ENCODE results near the gene NDUFS7. TPM values are rescaled to one million over a fixed set of nuclear protein-coding genes. Genes with fewer than 3 reads are reported as not detected.

The NDUFS7 gene
- total RNA-seq, 1 donor: 46.0 TPM

- Histone ChIP-seq H3K79me2 (ENCODE audit: insufficient read depth, low read length) (peaks cover 15% of the 10 kb centered on the region), H3K27ac (ENCODE audit: low read depth, low read length) (no peak overlapping the region), H3K36me3 (ENCODE audit: insufficient read depth, low read length) (peaks cover 23% of the 10 kb centered on the region), H3K27me3 (ENCODE audit: insufficient read depth, low read length) (no peaks in the 10 kb centered on the region), H3K4me3 (ENCODE audit: insufficient read depth, low read length) (peak overlapping the region; percentile 90), H2AFZ (ENCODE audit: low read length) (no peak overlapping the region), H3K9me3 (ENCODE audit: low read depth, low read length) (no peaks in the 10 kb centered on the region), H3K4me1 (ENCODE audit: insufficient read depth, low read length) (peaks cover 23% of the 10 kb centered on the region), H4K20me1 (ENCODE audit: insufficient read depth, low read length) (no peaks in the 10 kb centered on the region), H3K4me2 (ENCODE audit: insufficient read depth, low read length) (peak overlapping the region; percentile 91)
- TF ChIP-seq CTCF (IDR thresholded peaks at IDR 0.05; ENCODE audit: extremely low read depth, low read depth, low read length): no peak
- no peak for DNase-seq (ENCODE audit: insufficient read length, low spot score, missing footprints)
These were observed 27.2 kb upstream of the NDUFS7 start for GRCh38 chr19:1356508-1356865.

- Histone ChIP-seq H3K27me3 (ENCODE audit: insufficient read depth, low read length) (no peaks in the 10 kb centered on the region), H3K4me3 (ENCODE audit: insufficient read depth, low read length) (no peak overlapping the region), H3K36me3 (ENCODE audit: insufficient read depth, low read length) (peaks cover 28% of the 10 kb centered on the region), H3K4me1 (ENCODE audit: insufficient read depth, low read length) (peaks cover 32% of the 10 kb centered on the region), H3K9me3 (ENCODE audit: low read depth, low read length) (no peaks in the 10 kb centered on the region), H3K79me2 (ENCODE audit: insufficient read depth, low read length) (peaks cover 21% of the 10 kb centered on the region), H2AFZ (ENCODE audit: low read length) (no peak overlapping the region), H3K4me2 (ENCODE audit: insufficient read depth, low read length) (no peak overlapping the region), H4K20me1 (ENCODE audit: insufficient read depth, low read length) (no peaks in the 10 kb centered on the region), H3K27ac (ENCODE audit: low read depth, low read length) (no peak overlapping the region)
- no peak for DNase-seq (ENCODE audit: insufficient read length, low spot score, missing footprints)
- TF ChIP-seq CTCF (IDR thresholded peaks at IDR 0.05; ENCODE audit: extremely low read depth, low read depth, low read length): no peak
These were observed 26.1 kb upstream of the NDUFS7 start for GRCh38 chr19:1357531-1358109.

- peak; percentile 84 for DNase-seq (ENCODE audit: insufficient read length, low spot score, missing footprints)
- Histone ChIP-seq H2AFZ (ENCODE audit: low read length) (peak overlapping the region; percentile 56), H3K27ac (ENCODE audit: low read depth, low read length) (peak overlapping the region; percentile 85), H3K36me3 (ENCODE audit: insufficient read depth, low read length) (peaks cover 46% of the 10 kb centered on the region), H3K4me1 (ENCODE audit: insufficient read depth, low read length) (peaks cover 32% of the 10 kb centered on the region), H3K9me3 (ENCODE audit: low read depth, low read length) (no peaks in the 10 kb centered on the region), H3K4me3 (ENCODE audit: insufficient read depth, low read length) (peak overlapping the region; percentile 64), H3K27me3 (ENCODE audit: insufficient read depth, low read length) (no peaks in the 10 kb centered on the region), H3K4me2 (ENCODE audit: insufficient read depth, low read length) (peak overlapping the region; percentile 81), H3K79me2 (ENCODE audit: insufficient read depth, low read length) (peaks cover 32% of the 10 kb centered on the region), H4K20me1 (ENCODE audit: insufficient read depth, low read length) (no peaks in the 10 kb centered on the region)
- no peak for TF ChIP-seq CTCF (IDR thresholded peaks at IDR 0.05; ENCODE audit: extremely low read depth, low read depth, low read length)
These were observed 23.4 kb upstream of the NDUFS7 start for GRCh38 chr19:1360126-1360817.

- Histone ChIP-seq H3K4me3 (ENCODE audit: insufficient read depth, low read length) (peak overlapping the region; percentile 64), H3K4me1 (ENCODE audit: insufficient read depth, low read length) (peaks cover 29% of the 10 kb centered on the region), H3K27ac (ENCODE audit: low read depth, low read length) (peak overlapping the region; percentile 85), H3K79me2 (ENCODE audit: insufficient read depth, low read length) (peaks cover 29% of the 10 kb centered on the region), H3K4me2 (ENCODE audit: insufficient read depth, low read length) (peak overlapping the region; percentile 81), H3K27me3 (ENCODE audit: insufficient read depth, low read length) (no peaks in the 10 kb centered on the region), H4K20me1 (ENCODE audit: insufficient read depth, low read length) (no peaks in the 10 kb centered on the region), H3K9me3 (ENCODE audit: low read depth, low read length) (no peaks in the 10 kb centered on the region), H3K36me3 (ENCODE audit: insufficient read depth, low read length) (peaks cover 53% of the 10 kb centered on the region), H2AFZ (ENCODE audit: low read length) (peak overlapping the region; percentile 56)
- peak; percentile 98 for DNase-seq (ENCODE audit: insufficient read length, low spot score, missing footprints)
- no peak for TF ChIP-seq CTCF (IDR thresholded peaks at IDR 0.05; ENCODE audit: extremely low read depth, low read depth, low read length)
These were observed 22.8 kb upstream of the NDUFS7 start for GRCh38 chr19:1360818-1361461.

Data from osteoblast (primary cell).